Measurements from ENCODE around the gene AATK. TPM values are rescaled to one million over a fixed set of nuclear protein-coding genes. Genes with fewer than 3 reads are reported as not detected.

AATK gene
- total RNA-seq, 4 donors from 2014 or later = 4.1 to 17.6 (median 7.4) TPM

DNA sequence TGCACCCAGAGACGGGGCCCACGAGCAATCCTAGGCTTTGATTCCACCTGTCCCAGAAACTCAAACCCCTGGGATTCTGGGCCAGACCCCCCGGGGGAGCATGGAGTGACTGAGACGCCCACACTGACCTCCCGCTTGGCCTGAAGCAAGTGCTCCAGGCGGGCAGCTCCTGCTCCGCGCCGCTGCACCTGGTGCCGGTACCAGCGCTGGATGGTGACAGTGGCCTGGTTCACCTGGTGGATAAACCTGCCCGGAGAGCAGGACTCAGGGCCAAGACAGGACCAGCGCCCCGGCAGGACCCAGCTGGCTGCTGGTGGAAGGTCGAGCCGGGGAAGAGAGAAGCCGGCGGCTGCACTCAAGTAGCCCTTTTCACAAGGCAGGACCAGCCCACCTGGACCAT is 34.2 kb upstream of the AATK start:
- no peaks in the 10 kb centered on the region for H3K4me1 ChIP-seq
- intact Hi-C loops (cut with DNase I) = no loop called here
- no peak overlapping the region for H3K4me3 ChIP-seq (replicated peaks in 1 of 3)
- no peaks in the 10 kb centered on the region for H3K36me3 ChIP-seq
- no peaks in the 10 kb centered on the region for H3K27me3 ChIP-seq
- no peak overlapping the region for H3K27ac ChIP-seq
- TF ChIP-seq, protein P1, sequence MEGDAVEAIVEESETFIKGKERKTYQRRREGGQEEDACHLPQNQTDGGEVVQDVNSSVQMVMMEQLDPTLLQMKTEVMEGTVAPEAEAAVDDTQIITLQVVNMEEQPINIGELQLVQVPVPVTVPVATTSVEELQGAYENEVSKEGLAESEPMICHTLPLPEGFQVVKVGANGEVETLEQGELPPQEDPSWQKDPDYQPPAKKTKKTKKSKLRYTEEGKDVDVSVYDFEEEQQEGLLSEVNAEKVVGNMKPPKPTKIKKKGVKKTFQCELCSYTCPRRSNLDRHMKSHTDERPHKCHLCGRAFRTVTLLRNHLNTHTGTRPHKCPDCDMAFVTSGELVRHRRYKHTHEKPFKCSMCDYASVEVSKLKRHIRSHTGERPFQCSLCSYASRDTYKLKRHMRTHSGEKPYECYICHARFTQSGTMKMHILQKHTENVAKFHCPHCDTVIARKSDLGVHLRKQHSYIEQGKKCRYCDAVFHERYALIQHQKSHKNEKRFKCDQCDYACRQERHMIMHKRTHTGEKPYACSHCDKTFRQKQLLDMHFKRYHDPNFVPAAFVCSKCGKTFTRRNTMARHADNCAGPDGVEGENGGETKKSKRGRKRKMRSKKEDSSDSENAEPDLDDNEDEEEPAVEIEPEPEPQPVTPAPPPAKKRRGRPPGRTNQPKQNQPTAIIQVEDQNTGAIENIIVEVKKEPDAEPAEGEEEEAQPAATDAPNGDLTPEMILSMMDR (IDR thresholded peaks at IDR 0.05) = no peak
- no peak for TF ChIP-seq POLR2A (IDR thresholded peaks at IDR 0.05)
- 93 to 98% methylated on average over 13 to 16 of the region's 18 CpGs for WGBS, 2 donors
- DNase-seq = no peak
- no peaks in the 10 kb centered on the region for H3K9me3 ChIP-seq

DNA sequence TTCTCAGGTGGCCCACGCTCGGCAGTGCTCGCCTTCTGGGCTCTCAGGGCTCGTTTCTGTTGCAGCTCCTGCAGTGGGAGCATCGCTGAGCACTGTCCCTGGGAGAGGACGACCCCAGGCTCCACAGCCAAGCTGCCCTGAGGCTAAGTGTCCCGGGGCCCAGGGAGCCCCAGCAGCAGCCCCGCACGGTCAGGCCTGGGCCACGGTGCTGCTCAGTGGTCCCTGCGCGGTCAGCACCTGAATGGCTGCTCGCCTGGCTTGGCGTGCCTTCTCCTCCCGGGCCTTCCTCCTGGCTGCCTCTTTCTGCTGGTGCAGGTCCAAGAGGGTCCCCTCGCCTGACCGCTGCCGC is 33.4 kb upstream of the AATK start:
- Histone ChIP-seq H3K27ac (no peak overlapping the region), H3K4me1 (no peaks in the 10 kb centered on the region), H3K27me3 (no peaks in the 10 kb centered on the region), H3K4me3 (replicated peaks in 1 of 3) (no peak overlapping the region), H3K36me3 (no peaks in the 10 kb centered on the region), H3K9me3 (no peaks in the 10 kb centered on the region)
- DNase-seq = no peak
- no peak for TF ChIP-seq POLR2A (IDR thresholded peaks at IDR 0.05)
- WGBS, 2 donors = 91 to 94% methylated on average over 8 of the region's 18 CpGs
- intact Hi-C loops (cut with DNase I) = no loop called here

DNA sequence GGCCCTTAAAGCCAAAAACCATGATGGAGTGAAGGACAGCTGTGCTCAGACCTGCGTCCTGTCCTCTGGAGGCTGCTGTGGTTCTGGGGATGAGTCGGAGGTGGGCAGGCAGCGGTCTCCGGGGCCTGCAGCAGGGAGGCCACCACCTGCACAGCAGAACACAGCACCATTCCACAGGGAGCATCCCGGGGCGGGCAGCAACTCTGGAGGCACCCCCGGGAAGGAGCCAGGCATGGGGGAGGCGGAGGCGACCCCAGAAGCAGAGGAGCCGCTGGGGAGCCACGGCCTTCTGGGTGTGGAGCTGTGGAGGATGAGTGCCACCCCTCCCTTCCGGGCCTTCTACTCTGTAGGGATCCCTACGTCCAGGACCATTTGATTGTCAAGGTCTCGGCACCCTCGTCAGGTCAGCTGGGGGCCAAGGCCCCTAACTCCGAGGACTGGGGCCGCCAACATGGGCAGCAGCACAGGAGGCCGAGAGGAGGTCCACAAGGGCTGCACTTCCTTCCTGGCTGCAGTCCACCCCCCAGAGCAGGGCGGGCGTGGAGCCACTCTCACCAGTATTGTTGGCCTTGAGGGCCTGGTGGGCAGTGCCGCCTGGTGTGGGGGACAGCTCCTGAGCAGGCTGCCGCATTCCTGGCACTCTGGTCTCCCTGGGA is 32.9 kb upstream of the AATK start:
- TF ChIP-seq, protein P1 (IDR thresholded peaks at IDR 0.05) = no peak
- no peak for TF ChIP-seq POLR2A (IDR thresholded peaks at IDR 0.05)
- Histone ChIP-seq H3K4me3 (replicated peaks in 1 of 3) (no peak overlapping the region), H3K36me3 (no peaks in the 10 kb centered on the region), H3K27me3 (no peaks in the 10 kb centered on the region), H3K27ac (no peak overlapping the region), H3K4me1 (no peaks in the 10 kb centered on the region), H3K9me3 (no peaks in the 10 kb centered on the region)
- intact Hi-C loops (cut with DNase I) = no loop called here
- no peak for DNase-seq
- 83 to 92% methylated on average over 1 to 11 of the region's 22 CpGs for WGBS, 2 donors

DNA sequence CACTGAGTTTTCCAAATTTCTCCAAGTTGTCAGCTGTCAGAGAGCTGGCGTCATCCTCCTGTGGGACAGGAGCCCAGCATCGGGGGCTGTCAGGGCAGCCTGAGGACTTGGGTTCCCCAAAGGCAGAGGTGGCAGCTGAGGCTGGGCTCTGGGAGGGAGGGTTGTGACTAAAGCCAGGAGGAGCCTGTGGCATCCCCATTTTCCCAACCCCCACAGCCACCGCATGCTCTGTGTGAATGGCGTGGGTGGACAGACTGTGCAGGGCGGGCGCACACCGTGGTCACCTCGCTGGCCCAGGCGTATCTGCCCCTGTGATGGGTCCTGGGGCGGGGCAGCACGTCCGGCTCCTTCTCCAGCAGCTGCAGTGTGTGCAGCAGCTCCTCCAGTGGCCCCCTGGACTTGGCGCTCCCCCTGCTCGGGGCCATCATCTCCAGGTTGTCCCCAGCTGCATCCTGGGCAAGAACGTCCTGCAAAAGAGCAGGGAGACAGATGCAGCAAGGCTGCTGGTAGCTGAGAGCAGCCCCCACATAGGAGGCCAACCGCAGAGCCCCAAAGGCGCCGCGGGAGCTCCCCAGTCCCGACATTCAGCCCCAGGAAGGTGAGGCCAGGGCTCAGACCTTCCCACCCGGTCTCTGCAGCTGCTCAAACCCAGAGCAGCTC is 31.9 kb upstream of the AATK start:
- Histone ChIP-seq H3K9me3 (no peaks in the 10 kb centered on the region), H3K36me3 (no peaks in the 10 kb centered on the region), H3K4me1 (no peaks in the 10 kb centered on the region), H3K4me3 (replicated peaks in 1 of 3) (no peak overlapping the region), H3K27me3 (no peaks in the 10 kb centered on the region), H3K27ac (no peak overlapping the region)
- no peak for TF ChIP-seq POLR2A (IDR thresholded peaks at IDR 0.05)
- TF ChIP-seq, protein P1 (IDR thresholded peaks at IDR 0.05) = no peak
- no peak for DNase-seq
- intact Hi-C loops (cut with DNase I) = no loop called here
- 89 to 100% methylated on average over 2 to 15 of the region's 21 CpGs for WGBS, 2 donors

DNA sequence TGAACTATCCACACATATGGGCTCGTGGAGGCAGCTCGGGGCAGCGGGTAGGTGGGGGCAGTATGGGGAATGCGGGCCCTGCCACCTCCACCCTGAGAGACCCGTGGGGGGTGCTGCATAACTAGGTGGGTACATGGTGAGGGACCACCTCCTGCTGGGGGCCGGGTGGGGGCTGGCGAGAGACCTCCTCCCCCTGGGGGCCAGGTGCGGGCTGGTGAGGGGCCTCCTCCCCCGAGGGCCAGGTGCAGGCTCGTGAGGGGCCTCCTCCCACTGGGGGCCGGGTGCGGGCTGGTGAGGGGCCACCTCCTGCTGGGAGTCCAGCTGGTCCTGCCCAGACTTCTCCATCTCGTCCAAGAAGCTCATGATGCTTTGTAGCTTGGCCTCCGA is 31.4 kb upstream of the AATK start:
- WGBS, 2 donors = 85 to 91% methylated on average over 7 to 9 of the region's 14 CpGs
- no peaks in the 10 kb centered on the region for H3K27me3 ChIP-seq
- intact Hi-C loops (cut with DNase I) = no loop called here
- TF ChIP-seq, protein P1 (IDR thresholded peaks at IDR 0.05) = no peak
- no peak for TF ChIP-seq POLR2A (IDR thresholded peaks at IDR 0.05)
- no peak overlapping the region for H3K27ac ChIP-seq
- H3K4me3 ChIP-seq (replicated peaks in 1 of 3) = no peak overlapping the region
- H3K36me3 ChIP-seq = no peaks in the 10 kb centered on the region
- no peaks in the 10 kb centered on the region for H3K9me3 ChIP-seq
- no peak for DNase-seq
- no peaks in the 10 kb centered on the region for H3K4me1 ChIP-seq

Measured in thyroid gland (tissue), 4 donors.